Common myeloid progenitor, CD34-positive (primary cell): ENCODE measurements around the gene OR12D1.
"Not testable (repeated sequence)": the region's sequence is repeated elsewhere in the genome, so short reads cannot be mapped to it uniquely, and the experiment has no call there.

Experiments used
- CTCF ChIA-PET: fragments of 350-600 bp; sonication (Branson Sonifier 250); formaldehyde crosslinking; loops from one replicate; lab custom pipeline; 2021; ENCODE audit warnings: antibody characterized with exemption; lab: Charles Lee
- POLR2A ChIA-PET: fragments of 350-600 bp; sonication (Branson Sonifier 250); formaldehyde crosslinking; loops from one replicate; lab custom pipeline; 2021; ENCODE audit warnings: antibody characterized with exemption; lab: Charles Lee
- DNase-seq, 3 donors: peaks; one replicate each; pipeline versions ENCODE4 v3.0.0 to v3.0.0-alpha.2; 2013
- H3K27ac ChIP-seq, 2 experiments: 1 replicate in 1 of 2; 2 replicates in 1 of 2; pipeline ENCODE4 v1.7.0; 2013; ENCODE audit warnings: inconsistent platforms in 2 of 2, low read length in 2 of 2, mild to moderate bottlenecking in 2 of 2, low read depth in 1 of 2, moderate library complexity in 1 of 2; ENCODE audit not compliant: severe bottlenecking in 2 of 2, insufficient read depth in 1 of 2, poor library complexity in 1 of 2
- H3K27me3 ChIP-seq, 5 experiments: replicated peaks in 2 of 5; 1 replicate in 3 of 5; 2 replicates in 2 of 5; pipeline versions ENCODE4 v1.6.1 to v1.7.0; 2013; ENCODE audit warnings: low read length in 4 of 5, mild to moderate bottlenecking in 2 of 5, moderate library complexity in 2 of 5, inconsistent platforms in 1 of 5; ENCODE audit not compliant: insufficient read depth in 5 of 5, control insufficient read depth in 4 of 5
- H3K36me3 ChIP-seq, 4 experiments: 1 replicate in 2 of 4; 2 replicates in 2 of 4; pipeline versions ENCODE4 v1.6.1 to v1.7.0; 2013; ENCODE audit warnings: low read length in 3 of 4, control low read depth in 1 of 4, mild to moderate bottlenecking in 1 of 4; ENCODE audit not compliant: control insufficient read depth in 4 of 4, insufficient read depth in 4 of 4
- H3K4me1 ChIP-seq, 4 experiments: 1 replicate in 3 of 4; 2 replicates in 1 of 4; pipeline versions ENCODE4 v1.6.1 to v1.7.1; 2013; ENCODE audit warnings: low read length in 3 of 4, mild to moderate bottlenecking in 3 of 4, control low read depth in 1 of 4, inconsistent platforms in 1 of 4, moderate library complexity in 1 of 4; ENCODE audit not compliant: control insufficient read depth in 4 of 4, insufficient read depth in 4 of 4; ENCODE audit errors: control extremely low read depth in 1 of 4
- H3K4me3 ChIP-seq, 7 experiments: 1 replicate in 4 of 7; 2 replicates in 3 of 7; pipeline versions ENCODE4 v1.5.1 to v1.7.0; 2013; ENCODE audit warnings: mild to moderate bottlenecking in 7 of 7, low read length in 6 of 7, moderate library complexity in 6 of 7, inconsistent platforms in 2 of 7, low read depth in 2 of 7, control low read depth in 1 of 7; ENCODE audit not compliant: insufficient read depth in 4 of 7, control insufficient read depth in 1 of 7; ENCODE audit errors: extremely low read depth in 1 of 7
- H3K9me3 ChIP-seq, 5 experiments: 1 replicate in 4 of 5; 2 replicates in 1 of 5; pipeline versions ENCODE4 v1.6.1 to v1.7.1; 2013; ENCODE audit warnings: low read length in 4 of 5, mild to moderate bottlenecking in 2 of 5, inconsistent platforms in 1 of 5, low read depth in 1 of 5, moderate library complexity in 1 of 5; ENCODE audit not compliant: control insufficient read depth in 4 of 5, insufficient read depth in 2 of 5; ENCODE audit errors: control extremely low read depth in 1 of 5
- WGBS: methylation state at CpG from one replicate; pipeline ENCODE4 v1.1.5; 2013; ENCODE audit not compliant: insufficient coverage; 5-methylcytosine and 5-hydroxymethylcytosine counted together

OR12D1 gene

DNA sequence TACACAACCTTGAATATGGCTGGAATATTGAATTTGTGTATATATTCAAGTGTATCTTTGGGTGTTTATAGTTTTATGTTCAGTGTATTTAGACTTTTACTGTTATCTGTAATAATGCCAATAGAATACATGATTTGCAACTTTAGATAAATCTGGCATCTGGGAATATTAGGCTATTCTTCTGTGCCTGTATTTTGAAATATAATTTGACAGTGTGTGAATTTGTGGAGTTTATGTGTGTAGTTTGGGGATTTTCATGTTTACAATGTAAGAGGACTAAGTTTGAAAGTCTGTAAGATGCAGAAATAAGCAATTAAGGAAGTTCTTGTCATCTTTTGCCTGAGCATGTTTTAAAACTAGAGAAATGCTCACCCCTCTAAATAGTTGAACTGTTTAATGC, 24.3 kb downstream of the OR12D1 start, which contains the start of gene OR10C1:
TSS of gene OR10C1 (plus strand) at position 301 of the 400 bp plus-strand sequence. CDS start 710 bp downstream, outside the sequence.
- ChIA-PET POLR2A (no interaction called here), CTCF (no interaction called here)
- DNase-seq, result no peak
- Histone ChIP-seq H3K4me3 (no peak within 1 kb of the TSS), H3K4me1 (no peaks in the 10 kb centered on the region), H3K27ac (no peak within 1 kb of the TSS), H3K9me3 (no peaks in the 10 kb centered on the region), H3K36me3 (no peaks in the 10 kb centered on the region), H3K27me3 (peaks cover 0 to 9% (median 0%) of the 10 kb centered on the region in 5 experiments)

DNA sequence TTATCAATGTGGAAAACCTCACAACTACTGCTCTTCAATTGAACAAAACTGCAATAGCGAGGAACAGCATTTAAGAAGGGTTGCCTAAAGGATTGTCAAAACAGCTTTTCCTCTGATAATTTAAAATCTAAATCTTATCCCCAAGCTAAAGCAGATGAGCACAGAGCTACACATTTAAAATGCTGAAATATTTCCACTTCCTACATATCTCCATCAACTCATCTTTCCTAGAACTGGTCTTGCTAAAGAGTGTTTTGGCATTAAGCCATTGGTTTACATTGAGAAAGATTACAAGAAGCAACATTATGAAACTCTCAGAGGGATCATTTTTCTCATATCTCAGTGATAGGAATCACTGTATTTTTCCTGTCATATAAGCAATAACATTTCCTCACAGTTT, 28.0 kb downstream of the OR12D1 start:
- POLR2A ChIA-PET, result no interaction called here
- H3K27me3 ChIP-seq, result peaks cover 0 to 7% (median 0%) of the 10 kb centered on the region in 5 experiments
- no peaks in the 10 kb centered on the region for H3K36me3 ChIP-seq
- no peak for DNase-seq
- no peaks in the 10 kb centered on the region for H3K9me3 ChIP-seq
- H3K4me3 ChIP-seq, result no peak overlapping the region
- H3K27ac ChIP-seq, result no peak overlapping the region
- CTCF ChIA-PET, result no interaction called here
- 100% methylated on average over 1 of the region's 1 CpG for WGBS
- no peaks in the 10 kb centered on the region for H3K4me1 ChIP-seq

DNA sequence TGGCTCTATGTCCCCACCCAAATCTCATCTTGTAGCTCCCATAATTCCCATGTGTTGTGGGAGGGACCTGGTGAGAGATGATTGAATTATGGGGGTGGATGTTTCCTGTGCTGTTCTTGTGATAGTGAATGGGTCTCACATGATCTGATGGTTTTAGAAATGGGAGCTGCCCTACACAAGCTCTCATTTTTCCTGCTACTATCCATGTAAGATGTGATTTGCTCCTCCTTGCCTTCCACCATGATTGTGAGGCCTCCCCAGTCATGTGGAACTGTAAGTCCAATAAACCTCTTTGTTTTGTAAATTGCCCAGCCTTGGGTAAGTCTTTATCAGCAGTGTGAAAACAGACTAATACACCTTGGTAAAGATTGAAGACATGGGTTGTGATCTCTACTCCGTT, 29.3 kb downstream of the OR12D1 start:
- no CpG with 5 or more reads among the region's 1 CpG for WGBS
- POLR2A ChIA-PET, H3K27me3 ChIP-seq, H3K27ac ChIP-seq, CTCF ChIA-PET, DNase-seq, H3K36me3 ChIP-seq, H3K4me3 ChIP-seq, H3K9me3 ChIP-seq, H3K4me1 ChIP-seq: not testable (repeated sequence)

- no peak overlapping the region for H3K4me3 ChIP-seq
- 100% methylated on average over 1 of the region's 1 CpG for WGBS
- H3K9me3 ChIP-seq, result no peaks in the 10 kb centered on the region
- ChIA-PET POLR2A (no interaction called here), CTCF (no interaction called here)
- peaks cover 0 to 1% (median 0%) of the 10 kb centered on the region in 5 experiments for H3K27me3 ChIP-seq
- H3K36me3 ChIP-seq, result no peaks in the 10 kb centered on the region
- H3K4me1 ChIP-seq, result no peaks in the 10 kb centered on the region
- no peak overlapping the region for H3K27ac ChIP-seq
- DNase-seq, result no peak
Observed at GRCh38 chr6:29447670-29448069, 32.9 kb downstream of the OR12D1 start.

DNA sequence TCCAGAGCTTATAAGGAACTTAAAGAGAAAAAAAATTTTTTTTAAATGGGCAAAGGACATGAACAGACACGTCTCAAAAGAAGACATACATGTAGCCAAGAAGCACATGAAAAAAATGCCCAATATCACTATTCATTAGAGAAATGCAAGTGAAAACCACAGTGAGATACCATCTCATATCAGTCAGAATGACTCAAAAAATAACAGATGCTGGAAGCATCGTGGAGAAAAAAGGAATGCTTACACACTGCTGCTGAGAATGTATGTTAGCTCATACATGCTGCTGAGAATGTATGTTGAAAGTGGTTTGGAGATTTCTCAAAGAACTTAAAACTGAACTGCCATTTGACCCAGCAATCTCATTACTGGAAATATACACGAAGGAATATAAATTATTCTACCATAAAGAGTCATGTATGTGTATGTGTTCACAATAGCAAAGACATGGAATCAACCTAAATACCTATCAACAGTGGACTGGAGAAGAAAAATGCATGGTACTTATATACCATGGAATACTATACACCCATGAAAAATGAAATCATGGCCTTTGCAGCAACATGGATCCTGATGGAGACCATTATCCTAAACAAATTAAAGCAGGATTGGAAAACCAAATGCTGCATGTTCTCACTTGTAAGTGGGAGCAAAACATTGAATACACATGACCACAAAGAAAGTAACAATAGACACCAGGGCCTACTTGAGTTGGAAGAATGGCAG, 36.9 kb downstream of the OR12D1 start:
- no CpG with 5 or more reads among the region's 3 CpGs for WGBS
- CTCF ChIA-PET, result no interaction called here

DNA sequence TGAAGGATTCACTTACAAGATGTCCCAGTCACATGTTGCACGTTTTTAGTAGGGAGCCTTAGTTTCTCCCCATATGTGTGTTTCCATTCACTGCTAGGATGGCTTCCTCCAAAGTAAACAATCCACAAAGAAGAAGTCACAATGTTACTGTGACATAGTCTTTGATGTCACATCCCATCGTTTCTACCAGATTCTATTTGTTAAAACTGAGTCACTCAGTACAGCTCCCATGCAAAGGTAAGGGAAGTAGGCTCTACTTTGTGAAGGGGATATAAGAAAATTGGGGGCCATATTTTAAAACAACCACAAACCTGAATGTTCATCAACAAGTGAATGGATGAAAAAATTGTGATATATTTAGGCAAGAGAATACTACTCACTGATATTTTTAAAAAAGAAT, 42.2 kb downstream of the OR12D1 start, which contains the start of the genes OR11A1 and OR2H1:
TSS of gene OR11A1 (minus strand) at position 101 of the 400 bp plus-strand sequence. CDS start 29,430 bp downstream, outside the sequence.
TSS of gene OR2H1 (plus strand) at position 185 of the 400 bp plus-strand sequence. CDS start 4,615 bp downstream, outside the sequence.
- no peaks in the 10 kb centered on the region for H3K9me3 ChIP-seq
- H3K27ac ChIP-seq, result no peak within 1 kb of the TSS
- ChIA-PET CTCF (no interaction called here), POLR2A (no interaction called here)
- peaks cover 0 to 3% (median 0%) of the 10 kb centered on the region in 4 experiments for H3K4me1 ChIP-seq
- WGBS, result no CpG with 5 or more reads among the region's 2 CpGs
- H3K27me3 ChIP-seq, result no peaks in the 10 kb centered on the region
- no peaks in the 10 kb centered on the region for H3K36me3 ChIP-seq
- no peak for DNase-seq
- H3K4me3 ChIP-seq, result no peak within 1 kb of the TSS

More for the DNA sequence above, 36.9 kb downstream of the OR12D1 start:
- Histone ChIP-seq H3K36me3 (no peaks in the 10 kb centered on the region), H3K4me3 (no peak overlapping the region), H3K27ac (no peak overlapping the region), H3K4me1 (no peaks in the 10 kb centered on the region), H3K9me3 (no peaks in the 10 kb centered on the region), H3K27me3 (no peaks in the 10 kb centered on the region)
- POLR2A ChIA-PET, result no interaction called here
- DNase-seq, result peak in 2 of 3 donors; percentile 3 to 21

DNA sequence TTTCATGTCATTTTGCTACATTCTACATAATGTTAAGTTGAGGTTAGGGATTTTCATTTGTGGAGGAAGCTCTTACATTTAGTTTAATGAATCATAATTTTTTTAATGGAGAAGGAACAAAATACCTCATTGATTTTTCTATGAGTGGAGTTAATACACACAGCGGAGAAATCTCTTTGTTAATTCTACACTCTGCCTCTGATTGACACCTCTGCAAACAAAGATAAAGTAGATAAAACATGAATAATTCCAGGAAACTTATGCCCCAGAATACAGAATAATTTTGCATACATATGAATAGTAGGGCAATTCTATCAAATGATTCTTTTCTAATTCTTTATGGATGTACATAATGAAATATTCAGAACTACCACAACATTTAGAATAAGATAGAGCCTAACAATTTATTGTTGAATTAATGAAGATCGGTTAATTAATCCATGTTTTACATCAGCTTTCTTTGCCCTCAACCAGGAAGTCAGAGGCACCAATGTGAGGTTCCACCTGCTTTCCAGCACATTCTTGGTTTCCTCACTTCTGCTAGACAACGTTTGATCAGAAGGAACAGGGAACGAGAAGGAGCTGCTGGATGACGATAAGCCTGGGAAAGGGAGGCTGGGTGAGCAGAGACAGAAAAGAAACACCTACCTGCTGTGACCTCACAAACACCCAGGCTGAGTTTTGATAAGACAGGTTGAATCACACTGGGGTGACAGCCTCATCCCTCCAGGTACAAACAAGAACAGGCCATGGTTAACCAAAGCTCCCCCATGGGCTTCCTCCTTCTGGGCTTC, 46.5 kb downstream of the OR12D1 start:
- Histone ChIP-seq H3K4me1 (peaks cover 0 to 3% (median 0%) of the 10 kb centered on the region in 4 experiments), H3K27ac (no peak overlapping the region), H3K9me3 (no peaks in the 10 kb centered on the region), H3K4me3 (no peak overlapping the region), H3K27me3 (no peaks in the 10 kb centered on the region), H3K36me3 (no peaks in the 10 kb centered on the region)
- 88% methylated on average over 3 of the region's 5 CpGs for WGBS
- ChIA-PET CTCF (no interaction called here), POLR2A (no interaction called here)
- DNase-seq, result no peak
